ENCODE results near the gene SH2D7. TPM values are rescaled to one million over a fixed set of nuclear protein-coding genes. Genes with fewer than 3 reads are reported as not detected.

Gene SH2D7
- total and polyA plus RNA-seq, 3 donors from 2014 or later: 1.5 to 5.0 (median 2.2) TPM

GRCh38 chr15:78075490-78076230 is 16.7 kb upstream of the SH2D7 start:
- Histone ChIP-seq H3K27me3 (no peaks in the 10 kb centered on the region), H3K36me3 (ENCODE audit: low read depth, missing control alignments) (no peaks in the 10 kb centered on the region), H3K9me3 (no peaks in the 10 kb centered on the region), H3K4me3 (peak overlapping the region; percentile 81 to 85), H3K27ac (peak overlapping the region; percentile 76 to 84), H3K4me1 (peaks cover 12% of the 10 kb centered on the region)
- peak; percentile 75 for DNase-seq
- TF ChIP-seq POLR2A (IDR thresholded peaks at IDR 0.05): no peak
- TF ChIP-seq, protein P1, sequence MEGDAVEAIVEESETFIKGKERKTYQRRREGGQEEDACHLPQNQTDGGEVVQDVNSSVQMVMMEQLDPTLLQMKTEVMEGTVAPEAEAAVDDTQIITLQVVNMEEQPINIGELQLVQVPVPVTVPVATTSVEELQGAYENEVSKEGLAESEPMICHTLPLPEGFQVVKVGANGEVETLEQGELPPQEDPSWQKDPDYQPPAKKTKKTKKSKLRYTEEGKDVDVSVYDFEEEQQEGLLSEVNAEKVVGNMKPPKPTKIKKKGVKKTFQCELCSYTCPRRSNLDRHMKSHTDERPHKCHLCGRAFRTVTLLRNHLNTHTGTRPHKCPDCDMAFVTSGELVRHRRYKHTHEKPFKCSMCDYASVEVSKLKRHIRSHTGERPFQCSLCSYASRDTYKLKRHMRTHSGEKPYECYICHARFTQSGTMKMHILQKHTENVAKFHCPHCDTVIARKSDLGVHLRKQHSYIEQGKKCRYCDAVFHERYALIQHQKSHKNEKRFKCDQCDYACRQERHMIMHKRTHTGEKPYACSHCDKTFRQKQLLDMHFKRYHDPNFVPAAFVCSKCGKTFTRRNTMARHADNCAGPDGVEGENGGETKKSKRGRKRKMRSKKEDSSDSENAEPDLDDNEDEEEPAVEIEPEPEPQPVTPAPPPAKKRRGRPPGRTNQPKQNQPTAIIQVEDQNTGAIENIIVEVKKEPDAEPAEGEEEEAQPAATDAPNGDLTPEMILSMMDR (IDR thresholded peaks at IDR 0.05): no peak
- 11 to 26% methylated on average over 6 to 7 of the region's 7 CpGs for WGBS, 2 donors
- intact Hi-C loops (cut with DNase I; ENCODE audit: low total_unique reads): no loop called here

DNA sequence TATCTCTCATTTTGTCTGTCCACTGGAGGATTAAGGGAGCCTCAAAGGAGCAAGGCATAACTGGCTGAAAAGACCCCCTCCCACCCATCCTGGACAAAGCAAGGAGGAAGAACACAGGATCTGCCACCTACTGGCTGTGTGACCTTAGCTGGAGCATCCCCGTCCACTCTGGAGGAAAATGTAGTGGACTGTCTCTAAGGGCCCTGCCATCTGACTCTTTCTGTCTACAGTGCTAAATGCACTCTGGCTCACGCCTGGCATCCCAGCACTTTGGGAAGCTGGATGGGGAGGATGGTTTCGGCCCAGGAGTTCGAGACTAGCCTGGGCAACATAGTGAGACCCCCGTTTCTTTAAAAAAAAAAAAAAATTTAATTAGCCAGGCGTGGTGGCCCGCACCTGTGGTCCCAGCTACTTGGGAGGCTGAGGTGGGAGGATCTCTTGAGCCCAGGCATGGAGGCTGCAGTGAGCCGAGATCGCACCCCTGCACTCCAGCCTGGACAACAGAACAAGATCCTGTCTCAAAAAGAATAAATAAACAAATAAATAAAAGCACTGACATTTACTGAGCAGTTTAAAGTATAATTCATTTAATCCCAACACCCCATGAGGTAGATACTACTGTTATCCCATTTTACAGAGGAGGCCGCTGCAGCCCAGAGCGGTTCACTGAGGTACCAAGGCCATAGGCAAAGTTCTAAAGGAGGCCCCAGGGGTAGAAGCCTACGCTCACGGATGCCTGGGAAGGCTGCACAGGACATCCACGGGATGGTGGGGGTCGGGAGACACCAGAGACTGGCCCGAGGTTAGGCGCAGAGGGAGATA is 15.9 kb upstream of the SH2D7 start:
- TF ChIP-seq, protein P1 (IDR thresholded peaks at IDR 0.05): no peak
- no peak for TF ChIP-seq POLR2A (IDR thresholded peaks at IDR 0.05)
- intact Hi-C loops (cut with DNase I; ENCODE audit: low total_unique reads): no loop called here

GRCh38 chr15:78077053-78077870 is 15.1 kb upstream of the SH2D7 start, which contains the start of gene TBC1D2B:
TBC1D2B (minus strand) TSS chr15:78077711; CDS start chr15:78077652, 59 bp downstream.
- no peaks in the 10 kb centered on the region for H3K27me3 ChIP-seq
- H3K4me3 ChIP-seq: peak within 1 kb of the TSS; percentile 81 to 85
- DNase-seq: peak; percentile 76
- 0 to 1% methylated on average over 15 to 93 of the region's 104 CpGs for WGBS, 2 donors
- intact Hi-C loops (cut with DNase I; ENCODE audit: low total_unique reads): no loop called here
- no peaks in the 10 kb centered on the region for H3K9me3 ChIP-seq
- TF ChIP-seq POLR2A (IDR thresholded peaks at IDR 0.05): no peak
- TF ChIP-seq, protein P1 (IDR thresholded peaks at IDR 0.05): no peak
- H3K27ac ChIP-seq: peak within 1 kb of the TSS; percentile 76 to 84
- H3K4me1 ChIP-seq: peaks cover 4% of the 10 kb centered on the region
- no peaks in the 10 kb centered on the region for H3K36me3 ChIP-seq (ENCODE audit: low read depth, missing control alignments)

More for the DNA sequence above, 15.9 kb upstream of the SH2D7 start:
- Histone ChIP-seq H3K36me3 (ENCODE audit: low read depth, missing control alignments) (no peaks in the 10 kb centered on the region), H3K4me3 (peak overlapping the region; percentile 81 to 85), H3K9me3 (no peaks in the 10 kb centered on the region), H3K27ac (peak overlapping the region; percentile 76 to 84), H3K27me3 (no peaks in the 10 kb centered on the region), H3K4me1 (peaks cover 10% of the 10 kb centered on the region)
- peak; percentile 27 for DNase-seq
- WGBS, 2 donors: 20 to 23% methylated on average over 17 of the region's 17 CpGs

DNA sequence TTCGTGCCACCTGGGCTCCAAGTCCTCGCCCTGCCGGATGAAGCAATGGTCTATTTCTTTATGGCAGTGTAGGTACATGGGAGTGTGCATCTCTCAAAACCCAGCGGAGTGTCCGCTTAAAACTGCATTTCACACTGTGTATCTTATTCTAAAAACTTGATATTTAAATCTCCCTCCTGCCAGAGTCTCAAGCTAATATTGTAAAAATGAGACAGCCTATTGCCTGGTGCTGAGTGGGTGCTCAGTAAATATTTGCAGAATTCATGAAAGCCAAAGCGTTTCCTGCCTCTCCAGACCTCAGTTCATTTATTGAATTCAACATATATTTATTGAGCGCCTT is 14.5 kb upstream of the SH2D7 start:
- intact Hi-C loops (cut with DNase I; ENCODE audit: low total_unique reads): no loop called here
- Histone ChIP-seq H3K27me3 (no peaks in the 10 kb centered on the region), H3K27ac (peak overlapping the region in 1 of 2 donors; percentile 84), H3K36me3 (ENCODE audit: low read depth, missing control alignments) (no peaks in the 10 kb centered on the region), H3K4me3 (peak overlapping the region; percentile 81 to 85), H3K4me1 (no peaks in the 10 kb centered on the region), H3K9me3 (no peaks in the 10 kb centered on the region)
- DNase-seq: no peak
- TF ChIP-seq POLR2A (IDR thresholded peaks at IDR 0.05): no peak
- TF ChIP-seq, protein P1 (IDR thresholded peaks at IDR 0.05): no peak
- 5 to 21% methylated on average over 7 of the region's 7 CpGs for WGBS, 2 donors
